NK-92 treated with Interleukin-12 subunit alpha and Interleukin-12 subunit beta, amount 100 ng/mL, for 24 hours (cell line): ENCODE data around the gene TOMM70.

Experiments
- DNase-seq: peaks from one replicate; lab custom pipeline; 2025; lab: John Stamatoyannopoulos, UW

TOMM70 gene

DNA sequence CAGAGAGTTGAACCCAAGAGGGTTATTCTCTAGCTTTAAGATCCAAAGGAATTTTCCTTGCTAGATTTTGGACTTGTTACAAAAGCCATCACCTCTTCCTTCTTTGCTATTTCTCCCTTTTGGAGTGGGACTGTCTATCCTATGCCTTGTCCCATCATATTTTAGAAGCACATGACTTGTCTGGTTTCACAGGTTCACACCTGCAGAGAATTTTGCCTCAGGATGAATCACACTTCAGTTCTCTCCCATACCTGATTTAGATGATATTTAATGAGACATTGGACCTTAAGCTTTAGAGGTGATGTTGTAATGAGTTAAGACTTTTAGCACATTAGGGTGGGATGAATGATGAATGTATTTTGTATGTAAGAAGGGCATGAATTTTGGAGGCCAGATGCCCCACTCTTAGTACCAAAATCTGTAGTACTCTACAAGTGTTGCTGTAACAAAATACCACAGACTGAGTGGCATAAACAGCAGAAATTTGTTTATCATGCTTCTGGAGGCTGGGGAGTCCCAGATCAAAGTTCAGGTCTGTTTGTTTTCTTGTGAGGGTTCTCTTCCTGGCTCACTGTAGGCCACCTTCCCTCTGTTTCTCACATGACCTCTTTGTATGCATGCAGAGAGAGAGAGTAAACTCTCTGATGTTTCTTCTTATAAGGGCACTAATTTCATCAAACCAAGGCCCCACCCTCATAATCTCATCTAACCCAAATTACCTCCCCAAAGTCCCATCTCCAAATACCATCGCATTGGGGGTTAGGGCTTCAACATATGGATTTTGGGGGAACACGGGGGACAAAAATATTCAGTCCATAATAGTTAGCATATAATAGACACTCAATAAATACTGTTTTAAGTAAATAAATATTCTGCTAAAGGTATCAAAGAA, 10.4 kb upstream of the TOMM70 start:
- DNase-seq, result no peak

DNA sequence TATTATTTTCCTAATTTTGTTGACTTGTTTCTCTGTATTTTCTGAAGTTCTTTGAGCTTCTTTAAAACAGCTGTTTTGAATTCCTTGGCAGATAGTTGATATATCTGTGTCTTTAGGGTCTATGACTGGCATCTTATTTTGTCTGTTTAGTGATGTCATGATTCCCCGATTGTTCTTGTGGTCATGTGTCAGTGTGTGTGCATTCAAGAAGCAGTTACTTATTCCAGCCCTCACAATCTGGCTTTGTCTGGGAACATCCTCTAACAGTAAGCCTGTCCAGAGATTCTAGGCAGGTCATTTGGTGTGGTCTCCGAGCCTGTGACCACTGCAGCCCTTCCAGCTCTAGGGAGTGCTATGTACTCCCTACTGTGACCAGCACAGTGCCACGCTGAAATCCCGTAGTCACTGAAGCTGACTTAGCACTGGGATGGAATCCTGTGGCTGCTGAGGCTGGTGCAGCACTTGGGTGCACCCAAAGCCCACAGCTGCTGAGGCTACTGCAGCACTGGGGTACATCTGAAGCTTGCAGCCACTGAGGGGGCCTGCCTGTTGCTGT, 7.2 kb upstream of the TOMM70 start:
- no peak for DNase-seq

DNA sequence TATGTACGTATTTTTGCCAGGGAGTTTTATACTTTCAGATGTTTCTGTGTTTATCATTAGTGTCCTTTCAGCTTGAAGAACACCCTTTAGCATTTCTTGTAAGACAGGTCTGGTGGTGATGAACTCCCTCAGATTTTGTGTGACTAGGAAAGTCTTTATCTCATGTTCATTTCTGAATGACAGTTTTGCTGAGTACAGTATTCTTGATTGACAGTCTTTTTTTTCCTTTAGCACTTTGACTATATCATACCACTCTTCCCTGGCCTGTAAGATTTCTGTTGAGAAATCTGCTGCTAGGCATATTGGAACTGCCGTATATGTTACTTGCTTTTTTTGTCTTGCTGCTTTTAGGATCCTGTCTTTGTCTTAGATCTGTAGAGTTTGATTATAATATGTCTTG, 6.3 kb upstream of the TOMM70 start:
- DNase-seq, result no peak

DNA sequence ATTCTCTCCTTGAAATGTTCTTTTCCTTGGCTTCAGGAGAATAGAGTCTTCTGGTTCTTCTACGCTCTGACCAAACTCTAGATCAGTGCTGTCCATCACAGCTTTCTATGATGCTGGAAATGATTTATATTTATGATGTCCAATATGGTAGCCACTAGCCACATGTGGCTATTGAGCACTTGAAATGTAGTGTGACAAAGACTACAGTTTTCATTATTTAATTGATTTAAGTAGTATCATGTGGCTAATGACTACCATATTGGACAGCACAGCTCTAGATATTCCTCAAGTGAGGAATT, 3.3 kb upstream of the TOMM70 start:
- no peak for DNase-seq

DNA sequence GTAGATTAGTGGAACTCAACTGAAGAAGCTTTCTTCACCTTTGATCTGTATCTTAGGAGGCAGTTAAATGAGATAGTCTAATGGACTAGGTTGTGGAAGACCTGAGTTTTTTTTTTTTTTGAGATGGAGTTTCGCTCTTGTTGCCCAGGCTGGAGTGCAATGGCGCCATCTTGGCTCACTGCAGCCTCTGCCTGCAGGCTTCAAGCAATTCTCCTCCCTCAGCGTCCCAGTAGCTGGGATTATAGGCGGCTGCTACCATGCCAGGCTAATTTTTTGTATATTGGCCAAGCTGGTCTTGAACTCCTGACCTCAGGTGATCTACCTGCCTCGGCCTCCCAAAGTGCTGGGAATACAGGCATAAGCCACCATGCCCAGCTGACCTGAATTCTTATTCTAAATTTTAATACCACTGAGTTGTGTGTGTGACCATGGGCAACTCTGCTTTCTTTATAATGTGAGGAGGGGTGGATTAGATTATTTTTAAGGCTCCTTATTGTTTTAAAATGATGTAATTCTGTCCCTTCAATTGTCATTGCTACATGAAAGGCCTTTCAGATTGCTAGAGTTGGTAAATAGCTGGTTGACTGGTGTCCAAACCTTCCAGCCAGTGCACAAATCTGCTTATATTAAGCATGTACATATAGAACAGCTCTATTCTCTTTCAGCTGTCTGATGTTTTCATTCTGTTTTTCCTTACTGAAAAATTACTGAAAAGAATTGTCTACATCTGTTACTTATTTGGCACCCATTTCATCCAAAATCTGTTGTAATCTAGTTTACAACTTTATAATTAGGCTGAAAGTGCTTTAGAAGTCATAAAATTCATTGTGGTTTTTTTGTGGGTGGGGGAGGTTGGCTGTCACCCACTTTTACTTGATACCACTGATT, 2.7 kb upstream of the TOMM70 start:
- DNase-seq, result no peak

DNA sequence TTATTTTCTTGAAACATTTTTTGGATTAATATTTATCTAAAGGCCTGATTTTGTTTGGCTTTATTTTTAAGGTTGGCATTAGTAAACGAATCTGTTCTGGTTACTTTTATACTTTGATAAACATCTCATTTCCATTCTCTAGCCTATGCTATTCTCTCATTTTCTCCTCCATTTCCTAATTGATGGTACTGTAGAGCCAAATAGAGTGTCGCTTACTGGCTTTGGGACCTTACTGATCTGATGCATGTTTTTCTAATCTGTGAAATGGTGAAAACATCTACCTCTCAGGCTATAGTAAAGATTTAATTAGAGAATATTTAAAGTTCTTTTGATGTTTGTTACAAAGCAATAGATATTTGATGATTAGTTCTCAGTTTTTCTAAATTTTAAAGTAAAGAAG, 2.0 kb upstream of the TOMM70 start:
- DNase-seq, result no peak

DNA sequence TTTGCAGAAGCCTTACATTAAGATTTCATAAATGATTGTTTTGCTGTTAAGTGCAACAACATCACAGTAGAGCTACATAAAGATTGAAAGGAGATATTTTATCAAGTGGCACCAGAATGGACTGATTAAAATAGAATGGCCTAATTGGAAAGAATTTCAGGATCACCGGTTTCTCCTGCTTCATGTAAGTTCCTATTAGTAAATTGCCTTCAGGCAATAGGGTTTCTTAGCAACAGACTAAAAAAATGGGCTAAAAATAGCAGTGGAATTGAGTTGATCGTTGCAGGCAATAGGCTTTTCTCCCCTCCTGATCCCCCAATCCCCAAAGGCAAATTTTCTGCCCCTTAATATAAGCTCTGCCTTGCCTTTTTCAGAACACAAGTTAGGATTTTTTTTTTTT, 1.4 kb upstream of the TOMM70 start:
- no peak for DNase-seq

DNA sequence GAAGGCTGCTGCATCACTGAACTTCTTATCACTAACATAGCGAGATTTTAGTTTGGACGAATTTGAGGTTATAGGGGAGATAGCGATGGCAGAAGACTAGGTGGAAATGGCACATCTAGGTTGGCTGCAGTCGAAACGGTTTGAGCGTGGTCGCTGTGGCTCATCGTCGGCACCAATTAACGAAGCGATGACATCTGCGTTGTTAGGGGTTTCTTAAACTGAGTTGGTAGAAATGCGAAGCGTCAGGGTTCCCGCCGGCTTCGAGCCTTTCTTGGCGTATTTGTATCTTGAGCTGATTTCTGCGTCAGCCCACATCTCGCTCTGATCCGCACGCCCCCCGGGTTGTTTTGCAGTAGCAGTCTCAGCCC, 769 bp upstream of the TOMM70 start:
- no peak for DNase-seq

DNA sequence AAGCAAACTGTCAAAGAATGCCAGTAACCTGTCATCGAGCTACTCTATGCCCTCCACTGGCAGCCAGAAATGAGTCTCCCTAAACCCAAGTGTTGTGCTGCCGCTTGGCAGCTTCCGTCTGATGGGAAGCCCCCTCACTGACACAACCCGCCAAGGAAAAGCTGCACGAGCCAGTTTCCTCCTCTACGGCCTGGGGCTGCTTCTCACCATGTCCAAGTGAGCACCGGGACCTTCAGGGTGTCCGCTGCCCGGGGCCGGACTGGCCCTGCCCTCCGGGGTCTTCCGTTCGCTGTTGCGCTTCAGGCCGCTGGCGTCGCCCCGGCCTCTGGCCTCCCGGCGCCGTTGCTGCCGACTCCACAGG, 490 bp downstream of the TOMM70 start:
- DNase-seq, result no peak

DNA sequence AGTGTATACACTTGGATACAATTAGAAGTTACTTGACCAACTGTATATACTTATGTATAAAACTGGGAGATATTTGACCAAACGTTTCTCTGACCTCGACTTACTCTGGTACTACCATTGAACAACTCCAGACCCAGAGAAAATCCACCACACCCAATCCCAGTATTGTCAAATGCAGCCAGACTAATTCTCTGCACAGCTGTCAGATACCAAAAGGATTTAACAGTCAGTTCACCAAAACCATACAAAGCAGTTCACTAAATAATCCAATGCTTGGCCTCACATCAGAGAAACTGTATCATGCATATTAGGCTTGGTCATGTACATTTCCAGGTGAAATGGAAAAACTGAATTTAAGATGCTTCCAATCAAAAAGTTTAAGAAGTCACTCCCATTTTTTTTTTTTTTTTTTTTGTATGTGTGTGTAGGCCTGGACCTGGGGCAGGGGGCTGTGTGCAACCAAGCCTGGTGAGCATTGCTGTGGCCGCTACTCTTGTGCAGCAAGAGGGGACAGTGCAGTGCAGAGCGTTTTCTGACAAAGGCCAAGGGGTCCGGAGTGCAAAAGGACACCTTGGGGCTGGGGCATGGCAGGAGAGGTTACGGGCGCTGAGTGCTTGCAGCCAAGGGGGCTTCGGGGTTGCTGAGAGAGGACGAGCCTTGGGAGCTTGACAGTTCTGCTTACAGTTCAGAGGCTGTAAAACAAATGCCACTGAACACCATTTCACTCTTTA, 1.4 kb downstream of the TOMM70 start:
- no peak for DNase-seq

DNA sequence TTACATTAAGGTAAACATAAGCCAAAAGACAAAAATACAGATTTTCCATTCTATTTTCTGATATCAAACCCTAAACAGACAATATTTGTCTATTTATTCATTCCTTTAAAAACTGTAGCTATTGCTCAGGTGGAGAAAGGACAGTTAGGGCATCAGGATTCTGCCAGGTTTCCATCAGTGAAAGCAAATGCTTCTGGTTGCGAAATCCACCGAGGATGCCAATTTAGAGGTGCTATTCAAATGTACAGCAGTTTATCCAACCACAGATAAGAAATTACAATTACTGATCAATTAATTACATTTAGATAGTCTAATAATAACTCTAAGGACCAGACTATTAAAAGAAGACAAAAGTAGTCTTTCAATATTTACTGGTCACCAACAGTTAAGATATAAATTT, 3.9 kb downstream of the TOMM70 start:
- no peak for DNase-seq

DNA sequence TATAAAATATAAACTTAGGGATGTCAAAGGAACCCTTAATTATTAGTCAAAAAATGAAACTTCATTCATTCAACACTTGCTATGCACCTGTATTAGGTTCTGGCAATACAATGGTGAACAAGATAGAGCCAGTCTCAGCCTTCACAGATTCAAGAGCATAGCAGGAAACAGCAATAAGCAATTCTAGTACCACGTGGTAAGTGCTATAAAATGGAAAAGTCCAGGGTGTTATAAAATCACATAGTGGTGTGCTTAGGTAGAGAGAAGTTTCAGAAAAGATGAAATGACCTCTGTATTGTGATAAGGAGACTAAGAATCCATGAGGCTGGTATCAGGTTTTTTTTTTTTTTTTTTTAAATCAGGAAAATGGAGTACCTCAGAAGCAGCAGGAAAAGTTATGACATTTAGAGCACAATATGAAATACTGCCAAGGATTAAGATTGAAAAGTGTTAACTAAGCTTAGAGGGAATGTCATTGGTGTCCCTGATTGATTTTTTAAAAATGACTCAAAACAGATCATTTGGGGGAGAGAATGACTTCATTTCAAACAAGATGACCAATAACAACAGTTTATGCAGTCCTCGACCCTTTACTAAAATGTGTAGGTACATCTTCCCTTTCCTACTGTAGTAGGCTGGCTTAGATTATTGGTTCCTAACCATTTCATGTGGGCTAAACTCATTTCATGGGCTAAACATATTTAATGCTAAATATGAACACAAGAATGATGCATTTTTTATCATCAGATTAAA, 5.0 kb downstream of the TOMM70 start:
- no peak for DNase-seq

DNA sequence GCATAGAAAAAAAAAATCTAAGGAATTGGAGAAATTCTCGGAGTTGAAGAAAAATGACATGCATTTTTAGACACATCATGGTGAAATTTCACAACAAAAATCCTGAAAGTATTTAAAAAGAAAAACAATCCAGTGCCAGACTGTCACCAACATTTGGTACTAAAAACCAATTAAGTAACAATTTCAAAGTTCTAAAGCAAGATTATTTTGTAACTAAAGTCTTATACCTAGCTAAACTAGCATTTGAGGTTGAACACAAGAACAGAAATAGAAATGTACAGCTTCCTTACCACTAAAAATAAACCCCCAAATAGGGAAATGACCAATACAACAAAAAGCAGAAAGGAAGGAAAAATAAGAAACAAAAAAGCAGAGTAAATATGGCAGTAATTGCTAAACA, 11.9 kb downstream of the TOMM70 start:
- DNase-seq, result no peak

DNA sequence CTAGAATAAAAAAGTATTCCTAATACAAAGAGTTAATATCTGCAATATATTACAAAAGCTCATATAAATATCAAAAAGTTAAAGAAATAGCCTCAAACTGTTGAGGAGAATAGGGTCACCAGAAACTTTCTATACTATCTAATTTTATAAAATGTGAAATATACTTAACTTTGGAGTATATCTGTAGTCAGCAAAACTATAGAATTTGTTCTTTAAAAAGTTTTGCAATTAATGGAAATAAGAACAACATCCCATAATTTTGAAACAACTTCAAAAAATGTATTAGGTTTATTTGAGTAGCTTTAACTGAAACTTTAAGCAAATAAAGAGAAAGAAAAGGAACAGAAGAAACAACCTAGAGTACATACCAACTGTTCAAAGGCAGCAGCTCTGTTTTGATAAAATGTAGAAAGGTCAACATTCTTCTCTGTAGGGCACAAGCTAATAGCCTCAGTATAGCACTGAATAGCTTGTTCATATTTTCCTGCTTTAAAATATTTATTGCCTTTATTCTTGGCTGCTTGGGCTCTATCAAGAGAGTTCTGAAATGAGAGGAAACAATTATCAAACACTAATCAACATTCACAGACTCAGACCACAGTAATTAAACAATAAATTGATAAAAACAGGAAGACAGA, 14.3 kb downstream of the TOMM70 start:
- DNase-seq, result no peak

DNA sequence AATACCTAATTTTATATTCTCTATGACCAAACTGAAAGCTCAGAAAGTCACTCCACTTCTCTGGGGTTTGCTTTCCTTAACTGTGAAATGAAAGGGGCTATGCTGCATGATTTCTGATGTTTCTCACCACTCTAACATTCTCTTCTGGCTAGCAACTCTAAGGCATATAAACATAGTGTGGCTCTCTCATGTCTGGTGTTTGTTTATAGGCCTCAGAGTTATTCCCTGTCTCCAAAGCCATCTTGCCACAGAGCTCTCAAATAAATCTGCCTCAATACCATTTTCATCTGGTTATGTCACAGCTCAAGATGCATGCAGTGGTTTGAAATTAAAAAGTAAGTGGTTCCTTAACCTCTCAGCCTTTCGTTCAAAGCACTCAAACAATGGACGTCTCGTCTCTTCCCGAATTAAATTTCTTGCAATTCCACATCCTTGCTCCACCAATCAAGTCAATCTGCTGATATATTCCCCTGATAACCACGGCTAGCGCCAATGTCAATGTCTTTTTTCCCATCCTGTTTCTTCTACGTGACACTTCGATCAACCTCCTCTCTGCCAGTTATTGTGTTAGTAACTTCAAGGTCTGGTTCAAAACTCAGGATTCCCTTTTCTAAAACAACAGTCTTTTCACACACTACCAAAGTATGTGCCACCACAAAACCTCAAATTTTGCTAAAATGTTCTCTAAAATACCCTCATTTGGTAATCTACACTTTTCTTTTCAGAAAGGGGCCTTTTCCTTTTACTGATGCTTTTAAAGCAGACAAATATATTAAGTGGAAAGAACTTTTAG, 16.0 kb downstream of the TOMM70 start:
- no peak for DNase-seq

DNA sequence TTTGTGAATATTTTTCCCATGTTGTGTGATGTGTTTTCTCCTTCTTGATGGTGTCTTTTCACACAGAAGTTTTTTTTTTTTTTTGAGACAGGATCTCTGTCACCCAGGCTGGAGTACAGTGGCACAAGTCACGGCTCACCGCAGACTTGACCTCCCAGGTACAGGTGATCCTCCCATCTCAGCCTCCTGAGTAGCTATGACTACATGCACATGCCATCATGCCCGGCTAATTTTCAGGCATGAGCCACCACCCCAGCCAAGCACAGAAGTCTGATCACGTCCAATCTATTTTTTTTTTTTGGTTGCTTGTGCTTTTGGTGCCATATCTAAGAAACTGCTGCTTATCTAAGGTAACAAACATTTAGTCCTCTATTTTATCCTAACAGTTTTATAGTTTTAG, 24.6 kb downstream of the TOMM70 start:
- DNase-seq, result no peak

DNA sequence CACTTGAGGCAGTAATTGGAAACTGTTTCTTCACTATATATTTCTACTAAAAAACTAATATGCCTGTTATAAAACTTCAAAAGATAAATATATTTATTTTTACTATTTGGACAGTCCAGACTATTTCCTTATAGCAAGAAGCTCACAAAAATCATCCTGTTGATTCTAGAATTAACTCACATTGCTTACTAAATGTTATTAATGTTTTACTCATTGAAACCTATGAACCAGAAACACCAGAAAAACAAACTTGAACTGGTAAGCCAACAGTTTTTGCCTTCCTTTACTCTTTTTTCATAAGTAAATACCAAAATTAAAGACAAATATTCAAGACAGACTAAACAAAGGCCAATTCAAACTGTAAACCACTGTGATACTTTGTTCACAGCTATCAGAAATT, 26.4 kb downstream of the TOMM70 start:
- no peak for DNase-seq

DNA sequence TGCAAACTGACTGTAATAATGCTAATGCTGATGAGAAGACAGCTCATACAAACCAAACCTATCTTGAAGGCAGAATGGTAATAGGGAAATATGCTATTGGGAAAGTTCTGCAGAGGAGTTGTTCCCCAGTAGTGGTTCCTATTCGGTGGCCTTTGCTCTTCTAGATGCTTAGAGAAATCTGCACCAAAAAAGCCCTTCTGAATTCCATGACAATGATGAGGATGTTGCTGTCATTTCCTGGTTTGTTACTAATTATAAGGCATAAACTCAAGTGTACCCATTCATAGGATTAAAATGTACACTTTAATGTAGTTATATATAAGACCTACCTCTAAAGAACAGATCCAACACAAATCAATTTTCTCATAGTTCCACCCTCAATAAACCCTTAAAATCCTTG, 30.1 kb downstream of the TOMM70 start:
- no peak for DNase-seq

DNA sequence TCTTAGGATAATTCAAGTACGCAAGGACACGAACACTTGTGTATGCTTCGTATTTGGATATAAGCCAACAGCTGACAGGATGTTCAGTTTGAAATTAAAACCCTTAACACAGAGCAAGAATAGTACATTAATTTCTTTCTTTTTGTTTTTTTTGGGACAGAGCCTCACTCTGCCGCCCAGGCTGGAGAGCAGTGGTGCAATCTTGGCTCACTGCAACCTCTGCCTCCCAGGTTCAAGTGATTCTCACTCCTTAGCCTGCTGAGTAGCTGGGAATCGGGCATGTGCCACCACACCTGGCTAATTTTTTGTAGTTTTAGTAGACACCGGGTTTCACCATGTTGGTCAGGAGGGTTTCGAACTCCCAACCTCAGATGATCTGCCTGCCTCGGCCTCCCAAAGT, 32.4 kb downstream of the TOMM70 start:
- DNase-seq, result no peak

DNA sequence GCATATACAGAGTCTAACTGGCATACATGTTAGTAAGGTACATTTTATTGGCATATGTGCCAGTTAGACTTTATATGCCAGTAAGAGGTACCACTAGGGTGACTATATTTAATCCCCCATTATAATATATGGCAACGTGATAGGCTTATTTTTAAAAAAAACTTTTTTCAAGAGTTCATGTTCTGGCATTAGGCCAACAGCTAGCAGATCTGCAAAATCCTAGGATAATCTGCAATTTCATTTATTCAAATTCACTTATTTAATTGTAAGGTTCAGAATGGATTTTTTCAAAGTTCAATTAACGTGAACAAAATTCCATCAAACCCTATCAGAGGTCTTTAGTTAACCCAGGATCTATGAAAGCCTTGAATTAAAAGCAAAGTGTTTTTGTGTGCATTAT, 34.5 kb downstream of the TOMM70 start:
- DNase-seq, result no peak

DNA sequence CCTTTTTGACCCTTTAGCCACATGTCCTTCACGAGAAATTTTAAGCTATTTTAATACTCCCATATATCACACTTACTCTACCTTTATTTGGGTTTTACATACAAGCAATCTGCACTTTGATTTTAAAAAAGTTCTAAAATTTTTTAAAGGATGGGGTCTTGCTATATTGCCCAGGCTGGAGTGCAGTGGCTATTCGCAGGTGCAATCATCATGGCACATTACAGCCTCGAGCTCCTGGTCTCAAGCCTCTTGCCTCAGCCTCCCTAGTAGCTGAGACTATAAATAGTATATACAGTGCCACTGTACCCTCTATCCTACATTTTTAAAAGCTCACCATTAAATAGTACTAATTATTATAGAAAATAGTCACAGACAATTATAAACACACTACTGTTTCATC, 36.5 kb downstream of the TOMM70 start:
- no peak for DNase-seq
